A549 (cell line): ENCODE data around the gene CSNK2A1. TPM values are rescaled to one million over a fixed set of nuclear protein-coding genes. Genes with fewer than 3 reads are reported as not detected.

ENCODE experiments used
- ATAC-seq, 2 experiments: fragments of 200-7000 bp in 1 of 2; fragments of >200 bp in 1 of 2; cut with Nextera tagmentation in 1 of 2; cut with Tn5 transposase in 1 of 2; 3 replicates each; pipeline versions ENCODE4 v1.8.0 to v1.9.1; 2018 to 2020; ENCODE audit warnings: mild to moderate bottlenecking in 1 of 2, moderate library complexity in 1 of 2
- CTCF ChIA-PET: fragments of 300-600 bp; sonication (Branson Sonifier 250); formaldehyde crosslinking; extraction: SDS; loops from one replicate; lab custom pipeline; 2021; ENCODE audit warnings: antibody characterized with exemption, inconsistent platforms; lab: Yijun Ruan, JAX
- POLR2A ChIA-PET: fragments of 350-600 bp; formaldehyde crosslinking; extraction: SDS; loops from one replicate; lab custom pipeline; 2021; ENCODE audit warnings: antibody characterized with exemption, inconsistent platforms; lab: Yijun Ruan, JAX
- DNase-seq, 2 experiments: peaks; one replicate each; pipeline versions ENCODE4 v3.0.0 to v3.0.0-alpha.2; 2011 to 2016; ENCODE audit warnings: low read depth in 1 of 2, low spot score in 1 of 2
- FAIRE-seq: peaks from 2 replicates; lab custom pipeline; 2011; peaks lifted over from hg19 to GRCh38; lab: Jason Lieb, UNC
- H3K27ac ChIP-seq, 2 experiments: fragments of >200 bp; sonication (Bioruptor Twin); formaldehyde crosslinking; 3 replicates each; pipeline ENCODE4 v1.5.1; 2016 to 2017
- H3K4me1 ChIP-seq: fragments of >200 bp; sonication (Bioruptor Twin); formaldehyde crosslinking; 3 replicates; pipeline ENCODE4 v1.6.1; 2016
- H3K4me2 ChIP-seq: fragments of >200 bp; sonication (Bioruptor Twin); formaldehyde crosslinking; 3 replicates; pipeline ENCODE4 v1.6.1; 2016
- H3K4me3 ChIP-seq: fragments of >200 bp; sonication (Bioruptor Twin); formaldehyde crosslinking; 3 replicates; pipeline ENCODE4 v1.5.1; 2016
- H3K9me3 ChIP-seq: fragments of >200 bp; sonication (Bioruptor Twin); formaldehyde crosslinking; 3 replicates; pipeline ENCODE4 v1.6.1; 2016
- ATOH8 ChIP-seq: fragments of 250-450 bp; sonication (Bioruptor Pico); IDR thresholded peaks from 2 replicates; pipeline ENCODE4 v1.5.0; 2020; ENCODE audit warnings: low read depth, mild to moderate bottlenecking, moderate library complexity
- CEBPB ChIP-seq, 2 experiments: fragments of >200 bp in 1 of 2; sonication (Bioruptor Twin) in 1 of 2; formaldehyde crosslinking in 1 of 2; IDR thresholded peaks; 2 replicates each; pipeline ENCODE4 v1.6.1; 2012 to 2016
- EHMT2 ChIP-seq: fragments of 200-600 bp; sonication (generic); IDR thresholded peaks from 2 replicates; pipeline ENCODE4 v1.6.1; 2016; ENCODE audit warnings: antibody characterized with exemption, low read depth, mild to moderate bottlenecking, moderate library complexity
- ESRRA ChIP-seq: fragments of 150-350 bp; IDR thresholded peaks from 2 replicates; pipeline ENCODE4 v1.6.1; 2014; ENCODE audit warnings: mild to moderate bottlenecking, low read length, borderline replicate concordance
- FOSB ChIP-seq: fragments of 250-450 bp; sonication (Bioruptor Pico); IDR thresholded peaks from 2 replicates; pipeline ENCODE4 v1.5.0; 2020; ENCODE audit warnings: mild to moderate bottlenecking, moderate library complexity
- FOSL2 ChIP-seq, 2 experiments: fragments of 450-650 bp in 1 of 2; fragments of >200 bp in 1 of 2; sonication (Bioruptor Twin) in 1 of 2; formaldehyde crosslinking; IDR thresholded peaks; 2 replicates each; pipeline versions ENCODE4 v1.5.0 to v1.6.1; 2016 to 2020; ENCODE audit warnings: mild to moderate bottlenecking in 1 of 2, moderate library complexity in 1 of 2
- GATA3 ChIP-seq: IDR thresholded peaks from 2 replicates; pipeline ENCODE4 v1.6.1; 2012; ENCODE audit warnings: borderline replicate concordance
- HDAC2 ChIP-seq: fragments of 200-600 bp; sonication (generic); IDR thresholded peaks from 2 replicates; pipeline ENCODE4 v1.6.1; 2016
- HEYL ChIP-seq: fragments of 250-450 bp; sonication (Bioruptor Pico); IDR thresholded peaks from 2 replicates; pipeline ENCODE4 v1.8.0; 2021; ENCODE audit warnings: mild to moderate bottlenecking, moderate library complexity
- HOXB13 ChIP-seq: fragments of 250-450 bp; sonication (Bioruptor Pico); IDR thresholded peaks from 2 replicates; pipeline ENCODE4 v1.5.0; 2020; ENCODE audit warnings: low read depth, mild to moderate bottlenecking, moderate library complexity
- JUN ChIP-seq, 2 experiments: fragments of >200 bp; sonication (Bioruptor Twin); formaldehyde crosslinking; IDR thresholded peaks; 2 replicates in 1 of 2; 3 replicates in 1 of 2; pipeline ENCODE4 v1.6.1; 2016 to 2017
- MAFK ChIP-seq: fragments of 450-650 bp; IDR thresholded peaks from 2 replicates; pipeline ENCODE4 v1.6.1; 2014; ENCODE audit not compliant: partially characterized antibody
- MAZ ChIP-seq: fragments of 150-350 bp; IDR thresholded peaks from 2 replicates; pipeline ENCODE4 v1.6.1; 2014; ENCODE audit warnings: antibody characterized with exemption, low read depth, low read length, borderline replicate concordance
- NFE2L2 ChIP-seq: fragments of 150-350 bp; conservative IDR thresholded peaks from 2 replicates; pipeline ENCODE4 v1.6.1; 2014; ENCODE audit warnings: low read length
- RAD21 ChIP-seq, 2 experiments: fragments of >200 bp in 1 of 2; sonication (Bioruptor Twin) in 1 of 2; formaldehyde crosslinking in 1 of 2; IDR thresholded peaks in 1 of 2; conservative IDR thresholded peaks in 1 of 2; 2 replicates in 1 of 2; 3 replicates in 1 of 2; pipeline ENCODE4 v1.6.1; 2012 to 2018; ENCODE audit warnings: inconsistent platforms in 1 of 2
- RARB ChIP-seq: fragments of 250-450 bp; sonication (Bioruptor Pico); IDR thresholded peaks from 2 replicates; pipeline ENCODE4 v1.8.0; 2021; ENCODE audit warnings: mild to moderate bottlenecking, moderate library complexity
- RFX5 ChIP-seq: fragments of 450-650 bp; IDR thresholded peaks from 2 replicates; pipeline ENCODE4 v1.7.1; 2014; ENCODE audit warnings: antibody characterized with exemption, mild to moderate bottlenecking, moderate library complexity
- RNF2 ChIP-seq: fragments of 200-600 bp; sonication (generic); IDR thresholded peaks from 2 replicates; pipeline ENCODE4 v1.6.1; 2016; ENCODE audit warnings: low read depth, mild to moderate bottlenecking, antibody characterized with exemption, moderate library complexity, borderline replicate concordance
- SMC3 ChIP-seq: fragments of >200 bp; sonication (Bioruptor Twin); formaldehyde crosslinking; IDR thresholded peaks from 3 replicates; pipeline ENCODE4 v1.6.1; 2018; ENCODE audit warnings: inconsistent platforms
- SREBF2 ChIP-seq: fragments of 450-650 bp; IDR thresholded peaks from 2 replicates; pipeline ENCODE4 v1.6.1; 2014; ENCODE audit warnings: mild to moderate bottlenecking, moderate library complexity
- ZNF302 ChIP-seq: fragments of 250-450 bp; sonication (Bioruptor Pico); IDR thresholded peaks from 2 replicates; pipeline ENCODE4 v1.9.0; 2021; ENCODE audit warnings: inconsistent platforms, mild to moderate bottlenecking, moderate library complexity
- WGBS: methylation state at CpG from one replicate; pipeline ENCODE4 v1.1.6; 2017; ENCODE audit errors: missing lambda C conversion rate; 5-methylcytosine and 5-hydroxymethylcytosine counted together
- polyA plus RNA-seq, 4 experiments: library from polyadenylated mRNA; depleted of rRNA in 3 of 4; stranded (reverse); fragments of >200 nt; fragmentation: RNase III in 1 of 4; extraction: RNeasy Plus Mini Kit Qiagen cat#74134 plus additional on column Dnase treatment in 1 of 4; gene quantifications; 2 replicates in 3 of 4; 3 replicates in 1 of 4; pipeline ENCODE4 v1.2.3, GENCODE V29; 2011 to 2017
- TF ChIP-seq, protein P1 (sequence below): fragments of >200 bp; sonication (Bioruptor Twin); formaldehyde crosslinking; IDR thresholded peaks from 2 replicates; pipeline ENCODE4 v1.6.1; 2016
- TF ChIP-seq, protein P2 (sequence below): fragments of 200-600 bp; sonication (generic); IDR thresholded peaks from 2 replicates; pipeline ENCODE4 v1.6.1; 2016; ENCODE audit warnings: antibody characterized with exemption, mild to moderate bottlenecking, moderate library complexity
- TF ChIP-seq, protein P3 (sequence below): fragments of >200 bp; sonication (Bioruptor Twin); formaldehyde crosslinking; IDR thresholded peaks from 3 replicates; pipeline ENCODE4 v1.6.1; 2016
- TF ChIP-seq, protein P4 (sequence below): fragments of 450-650 bp; IDR thresholded peaks from 2 replicates; pipeline ENCODE4 v1.6.1; 2014; ENCODE audit warnings: antibody characterized with exemption

CSNK2A1 gene
- polyA plus RNA-seq, 2 of the 4 experiments (the other 2 are of a cell fraction), result 157 to 306 TPM

DNA sequence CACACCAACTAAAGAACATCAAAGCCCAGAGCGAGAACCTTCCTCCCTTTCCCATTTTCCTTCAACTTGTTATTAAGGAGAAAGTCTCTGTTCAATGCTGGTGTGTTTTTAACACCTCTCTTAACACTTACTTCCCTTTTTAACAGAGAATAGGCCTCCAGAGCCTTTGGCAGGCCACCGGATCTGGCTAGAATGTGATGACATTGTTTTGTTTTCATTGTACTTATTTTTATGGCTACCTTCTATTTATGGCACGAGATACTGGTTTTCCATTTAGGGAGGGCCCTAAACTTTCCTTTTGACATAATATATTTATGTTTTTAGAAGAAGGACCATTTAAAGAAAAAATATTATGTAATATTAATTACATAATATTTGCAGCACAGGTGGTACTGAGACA is 44.9 kb upstream of the CSNK2A1 start:
- H3K4me2 ChIP-seq, result no peak overlapping the region
- ChIA-PET POLR2A (interaction anchor here (0.7 kb wide), 1 partner anchor 921 kb away, joined by 10 read pairs; no protein-coding TSS in a partner anchor), CTCF (interaction anchor here (0.6 to 1.2 kb wide), 5 partner anchors 8 to 1048 kb away, joined by 3 to 4 read pairs (median 3); no protein-coding TSS in a partner anchor)
- WGBS, result 36% methylated on average over 3 of the region's 3 CpGs
- ATAC-seq (no peak), FAIRE-seq (peak; percentile 56), DNase-seq (no peak)
- TF ChIP-seq MAZ (no peak), FOSB (CRISPR knock-in tag) (no peak), JUN (IDR thresholded peaks at IDR 0.05) (no peak), FOSL2 (IDR thresholded peaks at IDR 0.05) (no peak), FOSL2 (CRISPR knock-in tag; IDR thresholded peaks at IDR 0.05) (no peak)
- TF ChIP-seq, protein P1, sequence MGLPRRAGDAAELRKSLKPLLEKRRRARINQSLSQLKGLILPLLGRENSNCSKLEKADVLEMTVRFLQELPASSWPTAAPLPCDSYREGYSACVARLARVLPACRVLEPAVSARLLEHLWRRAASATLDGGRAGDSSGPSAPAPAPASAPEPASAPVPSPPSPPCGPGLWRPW, result no peak
- H3K27ac ChIP-seq, result no peak overlapping the region
- no peaks in the 10 kb centered on the region for H3K9me3 ChIP-seq
- no peak overlapping the region for H3K4me3 ChIP-seq
- no peaks in the 10 kb centered on the region for H3K4me1 ChIP-seq

DNA sequence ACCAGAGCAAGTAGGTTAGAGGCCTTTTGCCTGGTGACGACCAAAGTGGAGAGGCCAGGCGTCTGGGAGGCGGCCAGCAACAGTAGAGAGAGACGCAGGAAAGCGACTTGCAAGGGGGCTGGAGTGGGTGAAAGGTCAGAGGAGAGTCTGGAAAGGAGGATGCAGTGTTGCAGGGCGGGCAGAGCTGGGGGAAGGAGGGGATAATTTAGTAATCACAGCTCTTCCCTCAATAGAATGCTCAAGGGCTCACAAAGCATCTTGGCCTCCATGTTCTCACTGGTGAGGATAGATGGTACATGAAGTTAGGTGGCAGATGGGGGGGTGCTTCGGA is 41.3 kb upstream of the CSNK2A1 start:
- WGBS, result 36% methylated on average over 7 of the region's 7 CpGs
- no peak for FAIRE-seq
- no peak for ATAC-seq
- no peak for DNase-seq
- ChIA-PET CTCF (interaction anchor here (1.6 to 1.8 kb wide), 2 partner anchors 23 to 61 kb away, joined by 4 to 8 read pairs; no protein-coding TSS in a partner anchor), POLR2A (no interaction called here)
- no peaks in the 10 kb centered on the region for H3K4me1 ChIP-seq
- H3K9me3 ChIP-seq, result no peaks in the 10 kb centered on the region
- no peak overlapping the region for H3K4me2 ChIP-seq
- TF ChIP-seq EHMT2 (no peak), NFE2L2 (no peak), RARB (CRISPR knock-in tag) (no peak), RAD21 (conservative IDR thresholded peaks at IDR 0.05 in 1 of 2, IDR thresholded peaks at IDR 0.05 in 1 of 2) (no peak), GATA3 (no peak), CEBPB (IDR thresholded peaks at IDR 0.05) (no peak), SREBF2 (no peak), ESRRA (no peak)
- no peak overlapping the region for H3K27ac ChIP-seq
- no peak overlapping the region for H3K4me3 ChIP-seq

- H3K4me3 ChIP-seq, result no peak overlapping the region
- 59% methylated on average over 8 of the region's 8 CpGs for WGBS
- ATAC-seq (peak in 1 of 2 experiments; percentile 64; a peak in 3 of 6 replicates), FAIRE-seq (no peak), DNase-seq (peak in 1 of 2 experiments; percentile 43)
- TF ChIP-seq, protein P2, sequence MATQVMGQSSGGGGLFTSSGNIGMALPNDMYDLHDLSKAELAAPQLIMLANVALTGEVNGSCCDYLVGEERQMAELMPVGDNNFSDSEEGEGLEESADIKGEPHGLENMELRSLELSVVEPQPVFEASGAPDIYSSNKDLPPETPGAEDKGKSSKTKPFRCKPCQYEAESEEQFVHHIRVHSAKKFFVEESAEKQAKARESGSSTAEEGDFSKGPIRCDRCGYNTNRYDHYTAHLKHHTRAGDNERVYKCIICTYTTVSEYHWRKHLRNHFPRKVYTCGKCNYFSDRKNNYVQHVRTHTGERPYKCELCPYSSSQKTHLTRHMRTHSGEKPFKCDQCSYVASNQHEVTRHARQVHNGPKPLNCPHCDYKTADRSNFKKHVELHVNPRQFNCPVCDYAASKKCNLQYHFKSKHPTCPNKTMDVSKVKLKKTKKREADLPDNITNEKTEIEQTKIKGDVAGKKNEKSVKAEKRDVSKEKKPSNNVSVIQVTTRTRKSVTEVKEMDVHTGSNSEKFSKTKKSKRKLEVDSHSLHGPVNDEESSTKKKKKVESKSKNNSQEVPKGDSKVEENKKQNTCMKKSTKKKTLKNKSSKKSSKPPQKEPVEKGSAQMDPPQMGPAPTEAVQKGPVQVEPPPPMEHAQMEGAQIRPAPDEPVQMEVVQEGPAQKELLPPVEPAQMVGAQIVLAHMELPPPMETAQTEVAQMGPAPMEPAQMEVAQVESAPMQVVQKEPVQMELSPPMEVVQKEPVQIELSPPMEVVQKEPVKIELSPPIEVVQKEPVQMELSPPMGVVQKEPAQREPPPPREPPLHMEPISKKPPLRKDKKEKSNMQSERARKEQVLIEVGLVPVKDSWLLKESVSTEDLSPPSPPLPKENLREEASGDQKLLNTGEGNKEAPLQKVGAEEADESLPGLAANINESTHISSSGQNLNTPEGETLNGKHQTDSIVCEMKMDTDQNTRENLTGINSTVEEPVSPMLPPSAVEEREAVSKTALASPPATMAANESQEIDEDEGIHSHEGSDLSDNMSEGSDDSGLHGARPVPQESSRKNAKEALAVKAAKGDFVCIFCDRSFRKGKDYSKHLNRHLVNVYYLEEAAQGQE, result no peak
- TF ChIP-seq HEYL, result no peak
- TF ChIP-seq, protein P3, sequence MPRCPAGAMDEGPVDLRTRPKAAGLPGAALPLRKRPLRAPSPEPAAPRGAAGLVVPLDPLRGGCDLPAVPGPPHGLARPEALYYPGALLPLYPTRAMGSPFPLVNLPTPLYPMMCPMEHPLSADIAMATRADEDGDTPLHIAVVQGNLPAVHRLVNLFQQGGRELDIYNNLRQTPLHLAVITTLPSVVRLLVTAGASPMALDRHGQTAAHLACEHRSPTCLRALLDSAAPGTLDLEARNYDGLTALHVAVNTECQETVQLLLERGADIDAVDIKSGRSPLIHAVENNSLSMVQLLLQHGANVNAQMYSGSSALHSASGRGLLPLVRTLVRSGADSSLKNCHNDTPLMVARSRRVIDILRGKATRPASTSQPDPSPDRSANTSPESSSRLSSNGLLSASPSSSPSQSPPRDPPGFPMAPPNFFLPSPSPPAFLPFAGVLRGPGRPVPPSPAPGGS, result no peak
- TF ChIP-seq ZNF302, result no peak
- TF ChIP-seq RNF2, result no peak
- TF ChIP-seq HOXB13 (CRISPR knock-in tag), result no peak
- TF ChIP-seq, protein P4, sequence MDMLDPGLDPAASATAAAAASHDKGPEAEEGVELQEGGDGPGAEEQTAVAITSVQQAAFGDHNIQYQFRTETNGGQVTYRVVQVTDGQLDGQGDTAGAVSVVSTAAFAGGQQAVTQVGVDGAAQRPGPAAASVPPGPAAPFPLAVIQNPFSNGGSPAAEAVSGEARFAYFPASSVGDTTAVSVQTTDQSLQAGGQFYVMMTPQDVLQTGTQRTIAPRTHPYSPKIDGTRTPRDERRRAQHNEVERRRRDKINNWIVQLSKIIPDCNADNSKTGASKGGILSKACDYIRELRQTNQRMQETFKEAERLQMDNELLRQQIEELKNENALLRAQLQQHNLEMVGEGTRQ, result no peak
- no peak for TF ChIP-seq MAFK
- no peak for TF ChIP-seq ESRRA
- TF ChIP-seq RFX5, result no peak
- TF ChIP-seq ATOH8 (CRISPR knock-in tag), result no peak
- no peak for TF ChIP-seq MAZ
- TF ChIP-seq HDAC2, result no peak
- no peak for TF ChIP-seq SMC3
- no peak overlapping the region for H3K4me2 ChIP-seq
- ChIA-PET CTCF (interaction anchor here (0.7 to 1.8 kb wide), 6 partner anchors 22 to 191 kb away, joined by 3 to 8 read pairs (median 4); no protein-coding TSS in a partner anchor), POLR2A (no interaction called here)
- no peak overlapping the region for H3K27ac ChIP-seq
- no peaks in the 10 kb centered on the region for H3K4me1 ChIP-seq
- H3K9me3 ChIP-seq, result no peaks in the 10 kb centered on the region
Observed at GRCh38 chr20:584161-584970, 40.8 kb upstream of the CSNK2A1 start.
